ENCODE data around the gene XIRP1. TPM values are rescaled to one million over a fixed set of nuclear protein-coding genes. Genes with fewer than 3 reads are reported as not detected.
"Not testable (repeated sequence)": the region's sequence is repeated elsewhere in the genome, so short reads cannot be mapped to it uniquely, and the experiment has no call there.

The XIRP1 gene
- total RNA-seq, 3 donors from 2014 or later, result 0.44 TPM; not detected in 2

DNA sequence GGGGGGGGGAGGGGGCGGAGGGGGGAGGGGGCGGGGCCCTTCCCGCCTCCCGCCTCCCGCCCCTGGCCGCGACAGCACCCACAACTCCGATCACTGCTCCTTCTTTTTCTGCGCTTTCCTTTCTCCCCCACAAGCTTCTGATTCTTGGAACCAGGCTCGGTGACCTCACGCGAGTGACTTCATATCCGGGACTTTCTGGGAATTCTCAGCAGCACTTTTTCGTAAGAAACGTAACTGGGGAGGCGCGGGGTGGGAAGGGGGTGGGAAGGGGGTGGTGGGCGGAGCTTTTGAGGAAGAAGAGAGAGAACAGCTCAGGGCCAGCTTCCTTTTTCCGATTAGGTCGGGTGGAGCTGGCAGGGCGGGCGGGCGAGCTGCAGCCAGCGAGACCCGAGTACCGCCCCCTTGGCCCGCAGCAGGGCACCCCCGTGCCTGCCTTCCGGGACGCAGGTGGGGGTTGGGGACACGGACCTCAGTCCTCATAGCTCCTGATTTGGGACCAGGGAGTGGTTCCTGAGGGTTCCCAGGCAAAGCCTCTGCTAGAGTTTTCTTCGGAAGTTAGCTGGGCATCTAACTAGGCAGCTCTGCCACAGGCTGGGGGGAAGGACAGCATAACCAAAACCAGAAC lies 14.6 kb downstream of the XIRP1 start:
- Histone ChIP-seq H3K9me3 (no peaks in the 10 kb centered on the region), H3K27me3 (no peaks in the 10 kb centered on the region), H3K27ac (peak overlapping the region; percentile 93 to 98), H3K4me1 (peaks cover 0 to 7% of the 10 kb centered on the region in 2 donors), H3K36me3 (no peaks in the 10 kb centered on the region), H3K4me3 (peak overlapping the region; percentile 35 to 59 (median 56))
- peak; percentile 81 to 90 for DNase-seq (ENCODE audit: low spot score in 2 of 2)
- TF ChIP-seq POLR2AphosphoS5 (IDR thresholded peaks at IDR 0.05) (peak; percentile 72 to 96 (median 75)), CTCF (IDR thresholded peaks at IDR 0.05) (no peak), POLR2A (IDR thresholded peaks at IDR 0.05) (peak; percentile 40)
- intact Hi-C loops (cut with DNase I; ENCODE audit: low total_unique reads), result loop anchor here (2.0 kb wide), 1 partner anchor 27 kb away; no protein-coding TSS in a partner anchor

GRCh38 chr3:39176025-39176714 lies 16.2 kb downstream of the XIRP1 start:
- no peak overlapping the region for H3K4me3 ChIP-seq
- no peak for DNase-seq (ENCODE audit: low spot score in 2 of 2)
- H3K4me1 ChIP-seq, result peaks cover 0 to 7% of the 10 kb centered on the region in 2 donors
- no peaks in the 10 kb centered on the region for H3K27me3 ChIP-seq
- H3K9me3 ChIP-seq, result no peaks in the 10 kb centered on the region
- intact Hi-C loops (cut with DNase I; ENCODE audit: low total_unique reads), result no loop called here
- H3K27ac ChIP-seq, result peak overlapping the region; percentile 93 to 98
- H3K36me3 ChIP-seq, result no peaks in the 10 kb centered on the region
- TF ChIP-seq POLR2A (IDR thresholded peaks at IDR 0.05) (no peak), CTCF (IDR thresholded peaks at IDR 0.05) (no peak), POLR2AphosphoS5 (IDR thresholded peaks at IDR 0.05) (no peak)

GRCh38 chr3:39173318-39174125 lies 18.9 kb downstream of the XIRP1 start:
- intact Hi-C loops (cut with DNase I; ENCODE audit: low total_unique reads), result no loop called here
- H3K27ac ChIP-seq, result no peak overlapping the region
- TF ChIP-seq CTCF (IDR thresholded peaks at IDR 0.05), result no peak
- no peak for TF ChIP-seq POLR2A (IDR thresholded peaks at IDR 0.05)
- no peak for TF ChIP-seq POLR2AphosphoS5 (IDR thresholded peaks at IDR 0.05)
- H3K4me1 ChIP-seq, result no peaks in the 10 kb centered on the region
- DNase-seq (ENCODE audit: low spot score in 2 of 2), result no peak
- no peaks in the 10 kb centered on the region for H3K36me3 ChIP-seq
- no peaks in the 10 kb centered on the region for H3K27me3 ChIP-seq
- no peaks in the 10 kb centered on the region for H3K9me3 ChIP-seq
- H3K4me3 ChIP-seq, result no peak overlapping the region

GRCh38 chr3:39171860-39172259 lies 20.5 kb downstream of the XIRP1 start:
- no peaks in the 10 kb centered on the region for H3K36me3 ChIP-seq
- no peaks in the 10 kb centered on the region for H3K9me3 ChIP-seq
- no peak overlapping the region for H3K27ac ChIP-seq
- H3K4me1 ChIP-seq, result no peaks in the 10 kb centered on the region
- DNase-seq (ENCODE audit: low spot score in 2 of 2), result no peak
- TF ChIP-seq CTCF (IDR thresholded peaks at IDR 0.05), result no peak
- TF ChIP-seq POLR2A (IDR thresholded peaks at IDR 0.05), result no peak
- no peak for TF ChIP-seq POLR2AphosphoS5 (IDR thresholded peaks at IDR 0.05)
- H3K4me3 ChIP-seq, result no peak overlapping the region
- no peaks in the 10 kb centered on the region for H3K27me3 ChIP-seq
- intact Hi-C loops (cut with DNase I; ENCODE audit: low total_unique reads), result no loop called here

- intact Hi-C loops (cut with DNase I; ENCODE audit: low total_unique reads); H3K4me1 ChIP-seq; H3K36me3 ChIP-seq; H3K27ac ChIP-seq; H3K27me3 ChIP-seq; H3K9me3 ChIP-seq; H3K4me3 ChIP-seq; DNase-seq (ENCODE audit: low spot score in 2 of 2): not testable (repeated sequence)
Measured at GRCh38 chr3:39170877-39171276, 21.5 kb downstream of the XIRP1 start.
